Retinal pigment epithelial cell (primary cell): ENCODE results near the gene SF3B2.

ENCODE experiments used
- DNase-seq: peaks from one replicate; pipeline ENCODE4 v3.0.0-alpha.2; 2010; ENCODE audit warnings: low read depth
- H3K4me3 ChIP-seq: 2 replicates; pipeline ENCODE4 v1.5.1; 2011; ENCODE audit warnings: mild to moderate bottlenecking, low read length, control low read depth, moderate library complexity
- CTCF ChIP-seq: conservative IDR thresholded peaks from 2 replicates; pipeline ENCODE4 v1.5.1; 2011; ENCODE audit warnings: low read depth, low read length, control low read depth, inconsistent platforms

Gene SF3B2

GRCh38 chr11:66051371-66051765 is 796 bp upstream of the SF3B2 start:
- peak overlapping the region; percentile 97 for H3K4me3 ChIP-seq
- DNase-seq, result no peak
- no peak for TF ChIP-seq CTCF

GRCh38 chr11:66052664-66052982 is 459 bp downstream of the SF3B2 start:
- no peak for DNase-seq
- no peak for TF ChIP-seq CTCF
- H3K4me3 ChIP-seq, result peak overlapping the region; percentile 97

- no peak overlapping the region for H3K4me3 ChIP-seq
- DNase-seq, result no peak
- TF ChIP-seq CTCF, result no peak
Measured at GRCh38 chr11:66055021-66055420, 2.9 kb downstream of the SF3B2 start.

GRCh38 chr11:66056501-66056900 is 4.3 kb downstream of the SF3B2 start:
- DNase-seq, result no peak

GRCh38 chr11:66059966-66060680 is 8.0 kb downstream of the SF3B2 start:
- DNase-seq, result no peak
- no peak overlapping the region for H3K4me3 ChIP-seq
- TF ChIP-seq CTCF, result no peak

More at GRCh38 chr11:66056501-66056900, 4.3 kb downstream of the SF3B2 start:
- no peak overlapping the region for H3K4me3 ChIP-seq
- no peak for TF ChIP-seq CTCF

GRCh38 chr11:66061268-66061667 is 9.1 kb downstream of the SF3B2 start:
- no peak overlapping the region for H3K4me3 ChIP-seq
- no peak for DNase-seq
- TF ChIP-seq CTCF, result no peak

- no peak for TF ChIP-seq CTCF
- DNase-seq, result no peak
Measured at GRCh38 chr11:66062408-66062807, 10.2 kb downstream of the SF3B2 start.

More at GRCh38 chr11:66062408-66062807, 10.2 kb downstream of the SF3B2 start:
- H3K4me3 ChIP-seq, result no peak overlapping the region
